GM18517 (cell line): ENCODE data around the gene MISP.
"Not testable (repeated sequence)": the region's sequence is repeated elsewhere in the genome, so short reads cannot be mapped to it uniquely, and the experiment has no call there.

ENCODE experiments used
- ATAC-seq: cut with Tn5 transposase; IDR thresholded peaks from one replicate; pipeline ENCODE4 v1.9.1; 2021; ENCODE audit warnings: mild to moderate bottlenecking, moderate library complexity; ENCODE audit not compliant: unreplicated experiment

The MISP gene

GRCh38 chr19:750640-751423 lies at the start of gene MISP:
Gene MISP (plus strand): TSS chr19:751112. CDS start chr19:756947, 5,835 bp downstream.
- no peak for ATAC-seq

- ATAC-seq = not testable (repeated sequence)
Observed at GRCh38 chr19:702847-703246, 48.1 kb upstream of the MISP start.

- ATAC-seq = no peak
Observed at GRCh38 chr19:703329-703650, 47.6 kb upstream of the MISP start.

- ATAC-seq = no peak
Observed at GRCh38 chr19:703651-704446, 47.1 kb upstream of the MISP start.

GRCh38 chr19:704447-704741 lies 46.5 kb upstream of the MISP start:
- no peak for ATAC-seq

- no peak for ATAC-seq
Observed at GRCh38 chr19:708154-709143, 42.5 kb upstream of the MISP start, which contains the start of gene PALM. Gene PALM (plus strand): TSS chr19:708935. CDS start chr19:709147, 212 bp downstream.

GRCh38 chr19:709196-709964 lies 41.5 kb upstream of the MISP start:
- ATAC-seq = no peak

GRCh38 chr19:709965-710571 lies 40.8 kb upstream of the MISP start:
- no peak for ATAC-seq

- ATAC-seq = no peak
Observed at GRCh38 chr19:710767-711166, 40.1 kb upstream of the MISP start.

GRCh38 chr19:711254-711653 lies 39.7 kb upstream of the MISP start:
- no peak for ATAC-seq

GRCh38 chr19:715347-715746 lies 35.6 kb upstream of the MISP start:
- ATAC-seq = no peak

- ATAC-seq = no peak
Observed at GRCh38 chr19:718251-718951, 32.5 kb upstream of the MISP start.

GRCh38 chr19:718991-719512 lies 31.9 kb upstream of the MISP start:
- ATAC-seq = no peak

GRCh38 chr19:719636-720344 lies 31.1 kb upstream of the MISP start:
- ATAC-seq = no peak

- no peak for ATAC-seq
Observed at GRCh38 chr19:720345-721160, 30.4 kb upstream of the MISP start.

- ATAC-seq = no peak
Observed at GRCh38 chr19:722553-723101, 28.3 kb upstream of the MISP start.

GRCh38 chr19:723247-723646 lies 27.7 kb upstream of the MISP start:
- no peak for ATAC-seq
